Fibroblast of pulmonary artery (primary cell): ENCODE data around the gene C9orf85.
"Not testable (repeated sequence)": the region's sequence is repeated elsewhere in the genome, so short reads cannot be mapped to it uniquely, and the experiment has no call there.

Source experiments
- DNase-seq: peaks from one replicate; pipeline ENCODE4 v3.0.0-alpha.2; 2010; ENCODE audit warnings: low read depth
- H3K4me3 ChIP-seq: replicated peaks from 2 replicates; pipeline ENCODE4 v1.5.1; 2011; ENCODE audit warnings: low read depth, mild to moderate bottlenecking, control low read depth, low read length, moderate library complexity
- CTCF ChIP-seq: IDR thresholded peaks from 2 replicates; pipeline ENCODE4 v1.5.1; 2011; ENCODE audit warnings: mild to moderate bottlenecking, control low read depth, low read length, inconsistent platforms; ENCODE audit errors: missing control alignments

Gene C9orf85

DNA sequence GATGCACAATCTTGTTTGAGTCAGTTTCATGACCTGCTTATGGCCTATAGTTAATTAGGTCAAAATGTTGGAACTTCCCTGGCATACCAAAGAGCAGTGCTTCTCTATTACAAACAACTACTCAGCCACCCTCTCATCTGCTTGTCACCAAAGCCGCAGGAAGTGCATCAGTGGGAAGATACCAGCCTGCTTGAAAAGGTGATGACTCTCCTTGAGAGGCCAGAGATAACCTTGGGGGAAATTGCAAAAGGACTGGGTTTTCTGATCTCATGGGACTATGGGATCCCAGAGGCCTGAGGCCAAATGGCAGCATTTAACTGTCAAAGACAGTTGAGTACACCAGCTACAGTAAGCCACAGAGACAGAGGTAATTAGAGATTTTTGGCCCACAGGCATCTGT, 79.0 kb downstream of the C9orf85 start:
- TF ChIP-seq CTCF = no peak
- no peak for DNase-seq
- H3K4me3 ChIP-seq = no peak overlapping the region

DNA sequence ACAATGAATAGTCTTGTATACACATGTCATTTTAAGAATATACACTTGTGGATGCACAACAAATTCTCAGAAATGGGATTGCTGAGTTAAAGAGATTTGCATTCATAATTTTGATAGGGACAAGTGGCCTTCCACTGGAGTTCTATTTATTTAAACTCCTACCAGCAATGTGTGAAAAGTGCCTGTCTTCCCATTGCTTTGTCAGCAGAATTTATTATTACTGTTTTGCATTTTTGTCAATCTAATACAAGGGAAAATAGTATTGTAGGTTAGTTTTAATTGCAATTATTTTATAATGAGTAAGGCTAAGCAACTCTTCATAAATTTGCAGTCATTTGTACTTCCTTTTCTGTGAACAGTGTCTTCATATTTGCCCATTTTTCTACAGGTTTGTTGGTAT, 94.0 kb downstream of the C9orf85 start:
- DNase-seq = no peak
- TF ChIP-seq CTCF = no peak
- no peak overlapping the region for H3K4me3 ChIP-seq

- DNase-seq = no peak
- H3K4me3 ChIP-seq = no peak overlapping the region
- no peak for TF ChIP-seq CTCF
Measured at GRCh38 chr9:72006501-72006900, 95.1 kb downstream of the C9orf85 start.

DNA sequence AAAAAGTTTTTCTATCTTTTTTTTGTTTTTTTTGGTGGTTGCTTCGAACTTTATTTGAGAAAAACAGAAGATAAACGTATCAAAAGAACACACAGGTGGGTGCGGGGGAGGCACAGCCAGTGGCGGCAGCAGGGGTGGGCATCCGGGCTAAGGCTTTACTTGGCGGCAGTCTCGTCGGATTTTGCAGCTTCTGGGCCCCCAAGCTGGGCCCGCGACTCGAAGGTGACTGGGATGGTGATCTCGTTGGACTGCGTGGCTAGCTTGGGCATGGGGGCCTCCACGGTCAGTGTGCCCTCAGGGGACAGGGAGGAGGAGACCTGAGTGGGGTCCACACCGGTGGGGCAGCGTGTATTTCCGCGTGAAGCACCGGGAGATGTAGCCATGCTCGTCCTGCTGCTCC, 96.3 kb downstream of the C9orf85 start:
- DNase-seq, H3K4me3 ChIP-seq: not testable (repeated sequence)

GRCh38 chr9:72012646-72013045, 101.2 kb downstream of the C9orf85 start:
- no peak for TF ChIP-seq CTCF
- no peak for DNase-seq
- H3K4me3 ChIP-seq = no peak overlapping the region

GRCh38 chr9:72013292-72013760, 101.9 kb downstream of the C9orf85 start:
- DNase-seq = no peak
- H3K4me3 ChIP-seq = no peak overlapping the region
- TF ChIP-seq CTCF = no peak

DNA sequence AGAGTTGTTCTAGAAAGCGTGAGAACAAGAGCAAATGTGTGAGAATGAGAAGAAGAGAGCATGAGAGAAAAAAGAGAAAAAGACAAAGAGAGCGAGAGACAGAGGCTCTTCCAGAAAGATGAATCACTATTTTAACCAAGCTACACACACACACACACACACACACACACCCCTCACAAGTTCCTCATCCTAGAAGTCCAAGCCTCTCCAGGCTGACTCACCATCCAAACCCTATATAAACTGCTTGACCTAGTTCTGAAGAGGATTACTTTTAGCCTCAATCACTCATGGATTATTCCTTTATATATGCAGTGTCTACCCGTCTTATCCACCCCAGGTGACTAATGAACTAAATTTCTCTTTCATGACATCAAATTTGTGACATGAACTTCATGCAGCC, 111.4 kb downstream of the C9orf85 start:
- H3K4me3 ChIP-seq = no peak overlapping the region
- peak; percentile 39 for DNase-seq
- TF ChIP-seq CTCF = no peak
